Medulla oblongata (tissue), 1 donor: ENCODE data around the gene GNAQ.
"Not testable (repeated sequence)": the region's sequence is repeated elsewhere in the genome, so short reads cannot be mapped to it uniquely, and the experiment has no call there.

Experiments used
- DNase-seq: peaks from one replicate; pipeline ENCODE4 v3.0.0-alpha.2; 2015; ENCODE audit errors: extremely low spot score

Gene GNAQ

GRCh38 chr9:77702521-77703390, 328.9 kb downstream of the GNAQ start:
- not testable (repeated sequence) for DNase-seq

GRCh38 chr9:77697238-77697984, 334.2 kb downstream of the GNAQ start:
- no peak for DNase-seq

GRCh38 chr9:77690723-77691122, 340.9 kb downstream of the GNAQ start:
- DNase-seq: not testable (repeated sequence)

GRCh38 chr9:77690119-77690518, 341.5 kb downstream of the GNAQ start:
- DNase-seq: not testable (repeated sequence)

GRCh38 chr9:77687737-77688136, 343.9 kb downstream of the GNAQ start:
- not testable (repeated sequence) for DNase-seq

GRCh38 chr9:77680581-77680980, 351.0 kb downstream of the GNAQ start:
- DNase-seq: no peak

- no peak for DNase-seq
Measured at GRCh38 chr9:77679661-77680368, 351.8 kb downstream of the GNAQ start.

GRCh38 chr9:77679088-77679487, 352.5 kb downstream of the GNAQ start:
- DNase-seq: no peak

GRCh38 chr9:77677957-77678535, 353.6 kb downstream of the GNAQ start:
- DNase-seq: no peak

- DNase-seq: peak; percentile 19
Measured at GRCh38 chr9:77677397-77677796, 354.2 kb downstream of the GNAQ start.

GRCh38 chr9:77673941-77674791, 357.4 kb downstream of the GNAQ start:
- DNase-seq: no peak

GRCh38 chr9:77672183-77672582, 359.4 kb downstream of the GNAQ start:
- no peak for DNase-seq

GRCh38 chr9:77667151-77667550, 364.5 kb downstream of the GNAQ start:
- no peak for DNase-seq
